Erythroblast (primary cell): ENCODE data around the gene PTPRN2.

ENCODE experiments used
- GATA1 ChIP-seq: IDR thresholded peaks from 2 replicates; pipeline ENCODE4 v1.6.1; 2011; ENCODE audit warnings: low read depth, mild to moderate bottlenecking, control low read depth, low read length, moderate library complexity
- POLR2A ChIP-seq: IDR thresholded peaks from 2 replicates; pipeline ENCODE4 v1.6.1; 2011; ENCODE audit warnings: mild to moderate bottlenecking, low read length

GRCh38 chr7:158083526-158084310, 503.9 kb downstream of the PTPRN2 start:
- TF ChIP-seq POLR2A (no peak), GATA1 (no peak)
